GM20431 (cell line): ENCODE data around the gene EWSR1.
"Not testable (repeated sequence)": the region's sequence is repeated elsewhere in the genome, so short reads cannot be mapped to it uniquely, and the experiment has no call there.

Source experiments
- in situ Hi-C: fragments of 300-500 bp; cut with MseI, MboI; formaldehyde crosslinking; loops from one replicate; pipeline ENCODE4 v1.15.0; 2020; ENCODE audit warnings: low sequenced_read_pairs; ENCODE audit not compliant: unreplicated experiment

EWSR1 gene

GRCh38 chr22:29267858-29268510 lies at the start of gene EWSR1, which contains the start of gene RHBDD3:
EWSR1 (plus strand) TSS chr22:29268268; CDS start chr22:29268337, 69 bp downstream.
RHBDD3 (minus strand) TSS chr22:29267981; CDS start chr22:29265626, 2,355 bp downstream.
- in situ Hi-C loops = no loop called here

- in situ Hi-C loops = no loop called here
Observed at GRCh38 chr22:29218758-29219408, 49.2 kb upstream of the EWSR1 start.

GRCh38 chr22:29219409-29219782 lies 48.7 kb upstream of the EWSR1 start:
- in situ Hi-C loops = not testable (repeated sequence)

- in situ Hi-C loops = no loop called here
Observed at GRCh38 chr22:29219881-29220670, 48.0 kb upstream of the EWSR1 start.

GRCh38 chr22:29224121-29224858 lies 43.8 kb upstream of the EWSR1 start:
- in situ Hi-C loops = no loop called here

- in situ Hi-C loops = loop anchor here (25.0 kb wide), 1 partner anchor 613 kb away; no protein-coding TSS in a partner anchor
Observed at GRCh38 chr22:29224859-29225410, 43.1 kb upstream of the EWSR1 start.

- in situ Hi-C loops = loop anchor here (25.0 kb wide), 1 partner anchor 613 kb away; no protein-coding TSS in a partner anchor
Observed at GRCh38 chr22:29225422-29226090, 42.5 kb upstream of the EWSR1 start.

- in situ Hi-C loops = loop anchor here (25.0 kb wide), 1 partner anchor 614 kb away; no protein-coding TSS in a partner anchor
Observed at GRCh38 chr22:29226351-29226981, 41.6 kb upstream of the EWSR1 start.

GRCh38 chr22:29230972-29231875 lies 36.8 kb upstream of the EWSR1 start:
- in situ Hi-C loops = loop anchor here (25.0 kb wide), 1 partner anchor 619 kb away; no protein-coding TSS in a partner anchor

GRCh38 chr22:29231971-29232959 lies 35.8 kb upstream of the EWSR1 start:
- in situ Hi-C loops = loop anchor here (25.0 kb wide), 1 partner anchor 620 kb away; no protein-coding TSS in a partner anchor

GRCh38 chr22:29233277-29233877 lies 34.7 kb upstream of the EWSR1 start:
- in situ Hi-C loops = loop anchor here (25.0 kb wide), 1 partner anchor 621 kb away; no protein-coding TSS in a partner anchor

- in situ Hi-C loops = loop anchor here (25.0 kb wide), 1 partner anchor 628 kb away; no protein-coding TSS in a partner anchor
Observed at GRCh38 chr22:29240481-29240880, 27.6 kb upstream of the EWSR1 start.

GRCh38 chr22:29243874-29244446 lies 24.1 kb upstream of the EWSR1 start:
- in situ Hi-C loops = loop anchor here (25.0 kb wide), 1 partner anchor 632 kb away; no protein-coding TSS in a partner anchor

GRCh38 chr22:29244785-29245625 lies 23.1 kb upstream of the EWSR1 start:
- in situ Hi-C loops = loop anchor here (25.0 kb wide), 1 partner anchor 633 kb away; no protein-coding TSS in a partner anchor
